Measurements from ENCODE around the gene GNG2. TPM values are rescaled to one million over a fixed set of nuclear protein-coding genes. Genes with fewer than 3 reads are reported as not detected.

Gene GNG2
- total RNA-seq, 1 donor from 2014 or later, result 245 TPM

GRCh38 chr14:51933191-51933590, 72.8 kb downstream of the GNG2 start:
- Mint-ChIP-seq H3K36me3 (ENCODE audit: unreplicated experiment) (peaks cover 6% of the 10 kb centered on the region), H3K9me3 (ENCODE audit: unreplicated experiment) (peaks cover 1% of the 10 kb centered on the region), H3K4me1 (ENCODE audit: low read depth, unreplicated experiment) (peaks cover 1% of the 10 kb centered on the region), H3K27ac (ENCODE audit: unreplicated experiment) (no peak overlapping the region), H3K4me3 (ENCODE audit: unreplicated experiment) (no peak overlapping the region), H3K27me3 (ENCODE audit: unreplicated experiment) (peaks cover 3% of the 10 kb centered on the region)
- no peak for DNase-seq
- no peak for TF ChIP-seq CTCF (IDR thresholded peaks at IDR 0.05; ENCODE audit: partially characterized antibody, unreplicated experiment)

- H3K27ac Mint-ChIP-seq (ENCODE audit: unreplicated experiment), result no peak overlapping the region
- no peaks in the 10 kb centered on the region for H3K36me3 Mint-ChIP-seq (ENCODE audit: unreplicated experiment)
Observed at GRCh38 chr14:51938137-51938536, 77.7 kb downstream of the GNG2 start.

GRCh38 chr14:51938821-51939220, 78.4 kb downstream of the GNG2 start:
- DNase-seq, result no peak
- H3K4me1 Mint-ChIP-seq (ENCODE audit: low read depth, unreplicated experiment), result peaks cover 10% of the 10 kb centered on the region
- H3K27ac Mint-ChIP-seq (ENCODE audit: unreplicated experiment), result no peak overlapping the region
- H3K27me3 Mint-ChIP-seq (ENCODE audit: unreplicated experiment), result no peaks in the 10 kb centered on the region
- H3K4me3 Mint-ChIP-seq (ENCODE audit: unreplicated experiment), result no peak overlapping the region
- TF ChIP-seq CTCF (IDR thresholded peaks at IDR 0.05; ENCODE audit: partially characterized antibody, unreplicated experiment), result no peak
- no peaks in the 10 kb centered on the region for H3K36me3 Mint-ChIP-seq (ENCODE audit: unreplicated experiment)
- H3K9me3 Mint-ChIP-seq (ENCODE audit: unreplicated experiment), result peaks cover 1% of the 10 kb centered on the region

More at GRCh38 chr14:51938137-51938536, 77.7 kb downstream of the GNG2 start:
- no peaks in the 10 kb centered on the region for H3K27me3 Mint-ChIP-seq (ENCODE audit: unreplicated experiment)
- TF ChIP-seq CTCF (IDR thresholded peaks at IDR 0.05; ENCODE audit: partially characterized antibody, unreplicated experiment), result no peak
- H3K9me3 Mint-ChIP-seq (ENCODE audit: unreplicated experiment), result peaks cover 1% of the 10 kb centered on the region
- H3K4me3 Mint-ChIP-seq (ENCODE audit: unreplicated experiment), result no peak overlapping the region
- H3K4me1 Mint-ChIP-seq (ENCODE audit: low read depth, unreplicated experiment), result peaks cover 10% of the 10 kb centered on the region
- DNase-seq, result no peak

- peaks cover 1% of the 10 kb centered on the region for H3K9me3 Mint-ChIP-seq (ENCODE audit: unreplicated experiment)
- no peaks in the 10 kb centered on the region for H3K36me3 Mint-ChIP-seq (ENCODE audit: unreplicated experiment)
- H3K27me3 Mint-ChIP-seq (ENCODE audit: unreplicated experiment), result no peaks in the 10 kb centered on the region
- no peak overlapping the region for H3K4me3 Mint-ChIP-seq (ENCODE audit: unreplicated experiment)
- H3K4me1 Mint-ChIP-seq (ENCODE audit: low read depth, unreplicated experiment), result peaks cover 10% of the 10 kb centered on the region
- no peak for TF ChIP-seq CTCF (IDR thresholded peaks at IDR 0.05; ENCODE audit: partially characterized antibody, unreplicated experiment)
- H3K27ac Mint-ChIP-seq (ENCODE audit: unreplicated experiment), result no peak overlapping the region
- no peak for DNase-seq
Observed at GRCh38 chr14:51939226-51939625, 78.8 kb downstream of the GNG2 start.

DNA sequence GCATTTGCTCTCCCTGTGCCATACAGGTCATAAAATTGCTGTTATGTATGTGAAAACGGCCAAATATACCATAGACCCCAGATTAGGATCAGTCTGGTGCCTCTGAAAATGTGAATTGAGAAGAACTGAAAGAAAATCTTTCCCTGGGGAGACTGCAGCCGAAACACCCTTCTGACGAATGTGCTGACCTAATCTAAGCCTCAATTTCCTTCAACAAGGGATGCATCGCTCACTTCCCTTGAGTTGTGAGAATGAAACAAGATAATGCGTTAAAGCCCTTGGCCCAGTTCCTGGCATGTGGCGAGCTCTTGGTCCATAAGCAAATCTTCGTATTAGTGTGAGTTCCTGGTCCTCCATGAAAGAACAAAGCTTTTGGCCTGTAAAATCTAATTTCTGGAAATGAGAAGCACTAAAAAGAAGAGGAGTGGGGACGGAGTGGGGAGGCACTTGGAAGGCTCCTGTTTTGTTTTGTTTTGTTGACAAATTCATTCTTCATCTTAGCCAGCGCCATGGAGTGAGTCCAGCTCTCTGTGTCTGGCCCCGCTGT, 79.4 kb downstream of the GNG2 start:
- peaks cover 10% of the 10 kb centered on the region for H3K4me1 Mint-ChIP-seq (ENCODE audit: low read depth, unreplicated experiment)
- no peaks in the 10 kb centered on the region for H3K27me3 Mint-ChIP-seq (ENCODE audit: unreplicated experiment)
- no peak overlapping the region for H3K4me3 Mint-ChIP-seq (ENCODE audit: unreplicated experiment)
- H3K36me3 Mint-ChIP-seq (ENCODE audit: unreplicated experiment), result no peaks in the 10 kb centered on the region
- peaks cover 1% of the 10 kb centered on the region for H3K9me3 Mint-ChIP-seq (ENCODE audit: unreplicated experiment)
- DNase-seq, result no peak
- H3K27ac Mint-ChIP-seq (ENCODE audit: unreplicated experiment), result no peak overlapping the region
- no peak for TF ChIP-seq CTCF (IDR thresholded peaks at IDR 0.05; ENCODE audit: partially characterized antibody, unreplicated experiment)

Measured in glutamatergic neuron (in vitro differentiated cells).